Measurements from ENCODE around the gene SLC18A2.

- TF ChIP-seq EZH2 (IDR thresholded peaks at IDR 0.05; ENCODE audit: insufficient read depth, poor library complexity, severe bottlenecking) (no peak), EZH2phosphoT487 (IDR thresholded peaks at IDR 0.05; ENCODE audit: insufficient read depth, low read depth) (no peak)
Measured at GRCh38 chr10:117316701-117317100, 75.8 kb downstream of the SLC18A2 start.
